Ovary (tissue), 9 donors: ENCODE results near the gene MCAT. TPM values are rescaled to one million over a fixed set of nuclear protein-coding genes. Genes with fewer than 3 reads are reported as not detected.

ENCODE experiments used
- DNase-seq, 5 donors: peaks; one replicate each; pipeline ENCODE4 v3.0.0-alpha.2; 2019 to 2020
- H3K27ac ChIP-seq, 2 donors: fragments of 200-600 bp; one replicate each; pipeline versions ENCODE4 v1.5.1 to v1.8.0; 2019 to 2022
- H3K27me3 ChIP-seq: fragments of 200-600 bp; one replicate; pipeline ENCODE4 v1.8.0; 2022
- H3K36me3 ChIP-seq: fragments of 200-600 bp; sonication (generic); one replicate; pipeline ENCODE4 v1.5.1; 2019
- H3K4me1 ChIP-seq: one replicate; pipeline ENCODE4 v1.8.1; 2013; ENCODE audit warnings: mild to moderate bottlenecking, moderate library complexity; ENCODE audit not compliant: insufficient read depth
- H3K4me3 ChIP-seq: fragments of 200-600 bp; sonication (generic); one replicate; pipeline ENCODE4 v1.5.1; 2017
- H3K9me3 ChIP-seq, 2 donors: fragments of 200-600 bp in 1 of 2; sonication (generic) in 1 of 2; one replicate each; pipeline versions ENCODE4 v1.5.1 to v1.8.1; 2013 to 2019; ENCODE audit warnings: mild to moderate bottlenecking in 1 of 2, moderate library complexity in 1 of 2
- CTCF ChIP-seq, 3 donors: fragments of 450-650 bp in 2 of 3; fragments of 200-600 bp in 1 of 3; IDR thresholded peaks; one replicate each; pipeline versions ENCODE4 v1.5.1 to v1.8.0; 2016 to 2022; ENCODE audit warnings: antibody characterized with exemption in 3 of 3, mild to moderate bottlenecking in 1 of 3
- EP300 ChIP-seq: sonication (generic); formaldehyde crosslinking; IDR thresholded peaks from one replicate; pipeline ENCODE4 v1.6.1; 2017; ENCODE audit warnings: antibody characterized with exemption
- POLR2A ChIP-seq: fragments of 450-650 bp; IDR thresholded peaks from one replicate; pipeline ENCODE4 v1.6.1; 2017; ENCODE audit warnings: antibody characterized with exemption, mild to moderate bottlenecking, moderate library complexity
- WGBS, 3 donors: extraction: QIAGEN DNeasy Blood & Tissue Kit in 1 of 3; methylation state at CpG; one replicate each; pipeline versions ENCODE4 v1.1.5 to v1.1.7; 2013 to 2017; 5-methylcytosine and 5-hydroxymethylcytosine counted together
- intact Hi-C, 4 donors: fragments of 100-400 bp; cut with DNase I; formaldehyde crosslinking; loops; one replicate each; pipeline versions ENCODE4 v1.11.0 to v1.15.1; 2022 to 2023
- polyA plus RNA-seq, 2 donors: library from polyadenylated mRNA; stranded (reverse); fragments of 200-250 nt in 1 of 2; fragments of 350-450 nt in 1 of 2; fragmentation: Illumina TruSeq in 1 of 2; extraction: RNeasy Lipid Tissue Mini Kit (QIAGEN cat#74804) in 1 of 2; gene quantifications; one replicate each; pipeline ENCODE4 v1.2.3, GENCODE V29; 2013 to 2014
- total RNA-seq, 7 donors: library from RNA; depleted of rRNA in 2 of 7; stranded (reverse); fragments of >200 nt in 2 of 7; fragmentation: NEBNext Ultra II Directional in 3 of 7; extraction: Animal tissue kit (Norgen Biotek cat#: 25700) in 3 of 7; gene quantifications; one replicate each; pipeline versions ENCODE4 v1.1.0 to v1.2.4, GENCODE V29; 2016 to 2023
- donor health status: DM: no; HTN: no; CAD: no; lungs with moderate emphysema.
- donor health status: DM: no; HTN: no; CAD: no.
- donor health status: Bipolar disorder and iron deficiency.
- donor health status: DM: yes; HTN: yes; CAD: no.
- donor health status: DM: no; HTN: no; CAD: no.
- donor health status: DM: yes; HTN: yes; CAD: no.

Gene MCAT
- total and polyA plus RNA-seq, 9 donors, result 7.5 to 34.0 (median 15.9) TPM

- intact Hi-C loops, result no loop called here
- H3K9me3 ChIP-seq, result no peaks in the 10 kb centered on the region
- no peak for DNase-seq
- no peak overlapping the region for H3K27ac ChIP-seq
- H3K27me3 ChIP-seq, result no peaks in the 10 kb centered on the region
- TF ChIP-seq EP300 (no peak), CTCF (IDR thresholded peaks at IDR 0.05) (no peak), POLR2A (no peak)
- peaks cover 8% of the 10 kb centered on the region for H3K4me1 ChIP-seq
- 83 to 91% (median 87%) methylated on average over 17 to 24 of the region's 24 CpGs for WGBS, 3 donors
- H3K36me3 ChIP-seq, result no peaks in the 10 kb centered on the region
- no peak overlapping the region for H3K4me3 ChIP-seq
These were observed 15.7 kb upstream of the MCAT start for GRCh38 chr22:43158778-43159483.

GRCh38 chr22:43157874-43158546, 14.8 kb upstream of the MCAT start:
- Histone ChIP-seq H3K27ac (no peak overlapping the region), H3K27me3 (no peaks in the 10 kb centered on the region), H3K36me3 (no peaks in the 10 kb centered on the region), H3K4me1 (peaks cover 2% of the 10 kb centered on the region), H3K4me3 (no peak overlapping the region), H3K9me3 (no peaks in the 10 kb centered on the region)
- 79 to 87% (median 80%) methylated on average over 9 of the region's 9 CpGs for WGBS, 3 donors
- intact Hi-C loops, result no loop called here
- TF ChIP-seq EP300 (no peak), CTCF (IDR thresholded peaks at IDR 0.05) (no peak), POLR2A (no peak)
- DNase-seq, result no peak

- TF ChIP-seq EP300 (no peak), CTCF (IDR thresholded peaks at IDR 0.05) (no peak), POLR2A (no peak)
- WGBS, 3 donors, result 85 to 89% (median 88%) methylated on average over 12 of the region's 12 CpGs
- H3K4me1 ChIP-seq, result peaks cover 6% of the 10 kb centered on the region
- no peak overlapping the region for H3K4me3 ChIP-seq
- no peaks in the 10 kb centered on the region for H3K36me3 ChIP-seq
- no peak overlapping the region for H3K27ac ChIP-seq
- H3K9me3 ChIP-seq, result no peaks in the 10 kb centered on the region
- no peaks in the 10 kb centered on the region for H3K27me3 ChIP-seq
- intact Hi-C loops, result no loop called here
- no peak for DNase-seq
These were observed 13.2 kb upstream of the MCAT start for GRCh38 chr22:43156413-43156812.

GRCh38 chr22:43155789-43156188, 12.6 kb upstream of the MCAT start:
- Histone ChIP-seq H3K27ac (no peak overlapping the region), H3K4me1 (peaks cover 7% of the 10 kb centered on the region), H3K4me3 (no peak overlapping the region), H3K27me3 (no peaks in the 10 kb centered on the region), H3K36me3 (no peaks in the 10 kb centered on the region), H3K9me3 (no peaks in the 10 kb centered on the region)
- TF ChIP-seq EP300, result no peak
- no peak for TF ChIP-seq CTCF (IDR thresholded peaks at IDR 0.05)
- TF ChIP-seq POLR2A, result no peak
- intact Hi-C loops, result no loop called here
- DNase-seq, result no peak
- WGBS, 3 donors, result 81 to 89% (median 84%) methylated on average over 5 of the region's 5 CpGs
